WTC11 (cell line): Measurements from ENCODE around the gene NAV3. TPM values are rescaled to one million over a fixed set of nuclear protein-coding genes. Genes with fewer than 3 reads are reported as not detected.
A peak's percentile ranks its signal among the peaks of the same experiment; 100 is the strongest.

Experiments
- ATAC-seq: fragments of 200-7000 bp; cut with Tn5 transposase; 2 replicates; pipeline ENCODE4 v1.10.0; 2021; ENCODE audit warnings: mild to moderate bottlenecking, moderate library complexity
- CTCF ChIA-PET: fragments of 300-600 bp; sonication (Branson Sonifier 250); formaldehyde crosslinking; loops from one replicate; lab custom pipeline; 2021; ENCODE audit warnings: antibody characterized with exemption; lab: Charles Lee
- POLR2A ChIA-PET: fragments of 350-600 bp; sonication (Branson Sonifier 250); formaldehyde crosslinking; loops from one replicate; lab custom pipeline; 2021; ENCODE audit warnings: antibody characterized with exemption; lab: Charles Lee
- DNase-seq: peaks from one replicate; pipeline ENCODE4 v3.0.0; 2021; ENCODE audit warnings: low spot score
- H3K27ac Mint-ChIP-seq: 2 replicates; pipeline ENCODE4 v1.8.0; 2021; ENCODE audit warnings: mixed read lengths
- H3K27me3 Mint-ChIP-seq: 2 replicates; pipeline ENCODE4 v1.8.0; 2021; ENCODE audit warnings: low read depth, mild to moderate bottlenecking, moderate library complexity, mixed read lengths
- H3K36me3 Mint-ChIP-seq: 2 replicates; pipeline ENCODE4 v1.8.0; 2021; ENCODE audit warnings: mixed read lengths
- H3K4me1 Mint-ChIP-seq: 2 replicates; pipeline ENCODE4 v1.8.0; 2022; ENCODE audit warnings: mixed read lengths
- H3K4me3 Mint-ChIP-seq: 2 replicates; pipeline ENCODE4 v1.8.0; 2021; ENCODE audit warnings: mild to moderate bottlenecking, moderate library complexity, mixed read lengths
- H3K9me3 Mint-ChIP-seq: 2 replicates; pipeline ENCODE4 v1.8.0; 2021; ENCODE audit warnings: mixed read lengths
- ARID4B ChIP-seq: sonication (generic); formaldehyde crosslinking; IDR thresholded peaks from 2 replicates; pipeline ENCODE4 v1.8.0; 2023; ENCODE audit warnings: missing genetic modification reagents, mild to moderate bottlenecking, borderline replicate concordance
- ATF1 ChIP-seq: sonication (generic); formaldehyde crosslinking; IDR thresholded peaks from 2 replicates; pipeline ENCODE4 v1.8.1; 2023; ENCODE audit warnings: mild to moderate bottlenecking, moderate library complexity, missing genetic modification reagents
- ATF6 ChIP-seq: sonication (generic); formaldehyde crosslinking; IDR thresholded peaks from 2 replicates; pipeline ENCODE4 v1.8.1; 2023; ENCODE audit warnings: mild to moderate bottlenecking, missing genetic modification reagents
- CTCF ChIP-seq: fragments of 200-600 bp; IDR thresholded peaks from 2 replicates; pipeline ENCODE4 v1.8.0; 2022; ENCODE audit warnings: antibody characterized with exemption
- FOXK1 ChIP-seq: sonication (generic); formaldehyde crosslinking; IDR thresholded peaks from 2 replicates; pipeline ENCODE4 v1.8.0; 2022; ENCODE audit warnings: mild to moderate bottlenecking, moderate library complexity, missing genetic modification reagents
- FOXP1 ChIP-seq: sonication (generic); formaldehyde crosslinking; IDR thresholded peaks from 2 replicates; pipeline ENCODE4 v1.8.0; 2022; ENCODE audit warnings: missing genetic modification reagents, mild to moderate bottlenecking, moderate library complexity, borderline replicate concordance
- GABPB1 ChIP-seq: sonication (generic); formaldehyde crosslinking; IDR thresholded peaks from 2 replicates; pipeline ENCODE4 v1.8.1; 2023; ENCODE audit warnings: mild to moderate bottlenecking, missing genetic modification reagents
- MLX ChIP-seq: sonication (generic); formaldehyde crosslinking; IDR thresholded peaks from 2 replicates; pipeline ENCODE4 v1.8.1; 2023; ENCODE audit warnings: mild to moderate bottlenecking, missing genetic modification reagents, moderate library complexity
- RELA ChIP-seq: sonication (generic); formaldehyde crosslinking; IDR thresholded peaks from 2 replicates; pipeline ENCODE4 v1.8.1; 2022; ENCODE audit warnings: missing genetic modification reagents, mild to moderate bottlenecking, borderline replicate concordance
- SMAD4 ChIP-seq: sonication (generic); formaldehyde crosslinking; IDR thresholded peaks from 2 replicates; pipeline ENCODE4 v1.8.0; 2022; ENCODE audit warnings: mild to moderate bottlenecking, missing genetic modification reagents
- TEAD4 ChIP-seq: sonication (generic); formaldehyde crosslinking; IDR thresholded peaks from 2 replicates; pipeline ENCODE4 v1.8.0; 2022; ENCODE audit warnings: mild to moderate bottlenecking, missing genetic modification reagents
- TP53 ChIP-seq: sonication (generic); formaldehyde crosslinking; IDR thresholded peaks from 2 replicates; pipeline ENCODE4 v1.8.1; 2023; ENCODE audit warnings: mild to moderate bottlenecking, missing genetic modification reagents
- ZNF423 ChIP-seq: fragments of 250-450 bp; sonication (Bioruptor Pico); IDR thresholded peaks from 2 replicates; pipeline ENCODE4 v2.1.2; 2022; ENCODE audit warnings: mild to moderate bottlenecking, moderate library complexity
- ZNF425 ChIP-seq: fragments of 250-450 bp; sonication (Bioruptor Pico); conservative IDR thresholded peaks from 2 replicates; pipeline ENCODE4 v1.9.0; 2021; ENCODE audit warnings: mild to moderate bottlenecking
- ZSCAN18 ChIP-seq: fragments of 250-450 bp; sonication (Bioruptor Pico); IDR thresholded peaks from 2 replicates; pipeline ENCODE4 v2.1.2; 2022; ENCODE audit warnings: mild to moderate bottlenecking, moderate library complexity
- total RNA-seq: library from RNA; stranded (reverse); gene quantifications from 3 replicates; pipeline ENCODE4 v1.2.3, GENCODE V29; 2021

Gene NAV3
- total RNA-seq, 1 experiment from 2014 or later = 3.3 TPM

- H3K4me3 Mint-ChIP-seq = no peak overlapping the region
- ChIA-PET CTCF (interaction anchor here (0.7 to 2.8 kb wide), 10 partner anchors 12 to 439 kb away, joined by 3 to 9 read pairs (median 5); no protein-coding TSS in a partner anchor), POLR2A (no interaction called here)
- no peak overlapping the region for H3K27ac Mint-ChIP-seq
- no peaks in the 10 kb centered on the region for H3K9me3 Mint-ChIP-seq
- peaks cover 10% of the 10 kb centered on the region for H3K4me1 Mint-ChIP-seq
- no peak for DNase-seq
- no peaks in the 10 kb centered on the region; the same call in 1 of the 2 replicates for H3K27me3 Mint-ChIP-seq
- no peaks in the 10 kb centered on the region for H3K36me3 Mint-ChIP-seq
- ATAC-seq = no peak; the same call in 1 of the 2 replicates
- TF ChIP-seq ATF6 (CRISPR knock-in tag) (no peak), CTCF (peak; percentile 45)
- TF ChIP-seq, all 79 proteins: peak for 1
These were observed 315.7 kb downstream of the NAV3 start for GRCh38 chr12:78146365-78146772.

GRCh38 chr12:78149459-78149858 is 318.8 kb downstream of the NAV3 start:
- peaks cover 10% of the 10 kb centered on the region for H3K4me1 Mint-ChIP-seq
- no peaks in the 10 kb centered on the region for H3K36me3 Mint-ChIP-seq
- ATAC-seq (peak; percentile 74), DNase-seq (no peak)
- ChIA-PET CTCF (no interaction called here), POLR2A (no interaction called here)
- no peak overlapping the region for H3K4me3 Mint-ChIP-seq
- H3K9me3 Mint-ChIP-seq = no peaks in the 10 kb centered on the region
- no peak overlapping the region for H3K27ac Mint-ChIP-seq
- H3K27me3 Mint-ChIP-seq = no peaks in the 10 kb centered on the region; the same call in 1 of the 2 replicates
- no peak for TF ChIP-seq TEAD4
- no peak for TF ChIP-seq ZNF425 (CRISPR knock-in tag)
- TF ChIP-seq ATF1 (CRISPR knock-in tag) = no peak
- no peak for TF ChIP-seq FOXK1 (CRISPR knock-in tag)
- TF ChIP-seq ATF6 (CRISPR knock-in tag) = no peak
- TF ChIP-seq ARID4B = no peak
- no peak for TF ChIP-seq RELA (CRISPR knock-in tag)
- no peak for TF ChIP-seq ZSCAN18 (CRISPR knock-in tag)
- TF ChIP-seq SMAD4 (CRISPR knock-in tag) = no peak
- TF ChIP-seq TP53 = no peak
- no peak for TF ChIP-seq CTCF
- no peak for TF ChIP-seq ZNF423
- no peak for TF ChIP-seq GABPB1 (CRISPR knock-in tag)
- no peak for TF ChIP-seq MLX (CRISPR knock-in tag)
- TF ChIP-seq FOXP1 (CRISPR knock-in tag) = no peak
